Endothelial cell (in vitro differentiated cells): Measurements from ENCODE around the gene RAB6A. TPM values are rescaled to one million over a fixed set of nuclear protein-coding genes. Genes with fewer than 3 reads are reported as not detected.
"Not testable (repeated sequence)": the region's sequence is repeated elsewhere in the genome, so short reads cannot be mapped to it uniquely, and the experiment has no call there.

Experiments
- DNase-seq: peaks from one replicate; pipeline ENCODE4 v3.0.0; 2021; ENCODE audit warnings: low spot score
- H3K27ac Mint-ChIP-seq: one replicate; pipeline ENCODE4 v1.8.0; 2021; ENCODE audit warnings: mixed read lengths, inconsistent platforms; ENCODE audit not compliant: unreplicated experiment
- H3K27me3 Mint-ChIP-seq: one replicate; pipeline ENCODE4 v1.8.0; 2021; ENCODE audit warnings: mild to moderate bottlenecking, moderate library complexity, mixed read lengths, inconsistent platforms; ENCODE audit not compliant: unreplicated experiment
- H3K36me3 Mint-ChIP-seq: one replicate; pipeline ENCODE4 v1.8.0; 2021; ENCODE audit warnings: mild to moderate bottlenecking, low read depth, mixed read lengths, inconsistent platforms; ENCODE audit not compliant: unreplicated experiment
- H3K4me1 Mint-ChIP-seq: one replicate; pipeline ENCODE4 v1.8.0; 2021; ENCODE audit warnings: mild to moderate bottlenecking, mixed read lengths, inconsistent platforms; ENCODE audit not compliant: unreplicated experiment
- H3K4me3 Mint-ChIP-seq: one replicate; pipeline ENCODE4 v1.8.0; 2021; ENCODE audit warnings: mild to moderate bottlenecking, mixed read lengths, inconsistent platforms; ENCODE audit not compliant: unreplicated experiment
- H3K9me3 Mint-ChIP-seq: one replicate; pipeline ENCODE4 v1.8.0; 2021; ENCODE audit warnings: mixed read lengths, inconsistent platforms; ENCODE audit not compliant: unreplicated experiment
- total RNA-seq: library from RNA; stranded (reverse); fragmentation: NEBNext Ultra II Directional; extraction: Animal tissue kit (Norgen Biotek cat#: 25700); gene quantifications from one replicate; pipeline ENCODE4 v1.2.1, GENCODE V29; 2021; ENCODE audit not compliant: unreplicated experiment
- TF ChIP-seq, protein P1 (sequence below): fragments of 200-600 bp; sonication (generic); IDR thresholded peaks from one replicate; pipeline ENCODE4 v1.5.0; 2021; ENCODE audit warnings: antibody characterized with exemption; ENCODE audit not compliant: unreplicated experiment

RAB6A gene
- total RNA-seq, 1 donor from 2014 or later, result 125 TPM

DNA sequence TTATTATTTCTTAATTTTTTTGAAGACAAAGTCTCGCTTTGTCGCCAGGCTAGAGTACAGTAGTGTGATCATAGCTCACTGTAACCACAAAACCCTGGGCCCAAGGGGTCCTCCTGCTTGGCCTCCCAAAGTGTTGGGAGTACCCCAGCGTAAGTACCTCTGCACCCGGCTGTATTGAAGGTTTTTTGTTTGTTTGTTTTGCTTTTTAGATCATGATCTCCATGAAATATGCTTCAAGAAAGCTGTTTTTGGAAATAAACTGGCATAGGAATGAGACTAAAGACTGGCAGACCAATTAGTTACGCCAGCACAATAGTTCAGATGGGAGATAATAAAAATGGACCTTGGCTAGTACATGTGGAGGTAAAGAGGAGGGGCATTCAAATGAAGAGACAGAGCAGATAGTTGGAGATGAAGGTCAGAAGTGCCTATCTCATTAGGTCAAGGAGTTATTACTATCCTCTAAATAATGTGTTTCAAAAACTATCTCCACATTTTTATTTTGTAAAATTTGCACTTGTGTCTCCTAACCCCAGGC, 22.7 kb upstream of the RAB6A start:
- no peak for DNase-seq
- Mint-ChIP-seq H3K36me3 (peaks cover 5% of the 10 kb centered on the region), H3K27me3 (peaks cover 11% of the 10 kb centered on the region), H3K9me3 (no peaks in the 10 kb centered on the region), H3K27ac (no peak overlapping the region), H3K4me3 (no peak overlapping the region), H3K4me1 (peaks cover 6% of the 10 kb centered on the region)
- TF ChIP-seq, protein P1, sequence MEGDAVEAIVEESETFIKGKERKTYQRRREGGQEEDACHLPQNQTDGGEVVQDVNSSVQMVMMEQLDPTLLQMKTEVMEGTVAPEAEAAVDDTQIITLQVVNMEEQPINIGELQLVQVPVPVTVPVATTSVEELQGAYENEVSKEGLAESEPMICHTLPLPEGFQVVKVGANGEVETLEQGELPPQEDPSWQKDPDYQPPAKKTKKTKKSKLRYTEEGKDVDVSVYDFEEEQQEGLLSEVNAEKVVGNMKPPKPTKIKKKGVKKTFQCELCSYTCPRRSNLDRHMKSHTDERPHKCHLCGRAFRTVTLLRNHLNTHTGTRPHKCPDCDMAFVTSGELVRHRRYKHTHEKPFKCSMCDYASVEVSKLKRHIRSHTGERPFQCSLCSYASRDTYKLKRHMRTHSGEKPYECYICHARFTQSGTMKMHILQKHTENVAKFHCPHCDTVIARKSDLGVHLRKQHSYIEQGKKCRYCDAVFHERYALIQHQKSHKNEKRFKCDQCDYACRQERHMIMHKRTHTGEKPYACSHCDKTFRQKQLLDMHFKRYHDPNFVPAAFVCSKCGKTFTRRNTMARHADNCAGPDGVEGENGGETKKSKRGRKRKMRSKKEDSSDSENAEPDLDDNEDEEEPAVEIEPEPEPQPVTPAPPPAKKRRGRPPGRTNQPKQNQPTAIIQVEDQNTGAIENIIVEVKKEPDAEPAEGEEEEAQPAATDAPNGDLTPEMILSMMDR, result no peak

DNA sequence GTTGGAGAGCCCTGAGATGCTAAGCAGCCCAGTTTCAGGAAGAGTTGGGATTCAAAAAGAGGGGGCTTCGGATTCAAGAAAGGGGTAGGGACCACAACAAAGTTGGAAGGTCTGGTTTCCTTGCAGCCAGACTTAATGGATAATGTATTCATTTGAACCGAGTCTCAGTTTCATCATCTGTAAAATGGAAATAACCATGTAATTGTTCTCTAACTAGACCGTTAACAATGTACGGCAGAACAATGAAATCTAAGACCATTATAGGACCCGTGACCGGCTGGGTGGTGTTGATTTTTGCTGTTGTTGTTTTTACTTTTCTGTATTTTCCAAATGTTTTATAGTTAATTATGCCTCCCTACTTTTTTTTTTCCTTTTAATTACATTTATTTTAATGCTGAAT, 20.4 kb upstream of the RAB6A start:
- Mint-ChIP-seq H3K9me3 (no peaks in the 10 kb centered on the region), H3K27ac (no peak overlapping the region), H3K4me3 (no peak overlapping the region), H3K4me1 (no peaks in the 10 kb centered on the region), H3K36me3 (no peaks in the 10 kb centered on the region), H3K27me3 (peaks cover 5% of the 10 kb centered on the region)
- TF ChIP-seq, protein P1, result no peak
- DNase-seq, result no peak

DNA sequence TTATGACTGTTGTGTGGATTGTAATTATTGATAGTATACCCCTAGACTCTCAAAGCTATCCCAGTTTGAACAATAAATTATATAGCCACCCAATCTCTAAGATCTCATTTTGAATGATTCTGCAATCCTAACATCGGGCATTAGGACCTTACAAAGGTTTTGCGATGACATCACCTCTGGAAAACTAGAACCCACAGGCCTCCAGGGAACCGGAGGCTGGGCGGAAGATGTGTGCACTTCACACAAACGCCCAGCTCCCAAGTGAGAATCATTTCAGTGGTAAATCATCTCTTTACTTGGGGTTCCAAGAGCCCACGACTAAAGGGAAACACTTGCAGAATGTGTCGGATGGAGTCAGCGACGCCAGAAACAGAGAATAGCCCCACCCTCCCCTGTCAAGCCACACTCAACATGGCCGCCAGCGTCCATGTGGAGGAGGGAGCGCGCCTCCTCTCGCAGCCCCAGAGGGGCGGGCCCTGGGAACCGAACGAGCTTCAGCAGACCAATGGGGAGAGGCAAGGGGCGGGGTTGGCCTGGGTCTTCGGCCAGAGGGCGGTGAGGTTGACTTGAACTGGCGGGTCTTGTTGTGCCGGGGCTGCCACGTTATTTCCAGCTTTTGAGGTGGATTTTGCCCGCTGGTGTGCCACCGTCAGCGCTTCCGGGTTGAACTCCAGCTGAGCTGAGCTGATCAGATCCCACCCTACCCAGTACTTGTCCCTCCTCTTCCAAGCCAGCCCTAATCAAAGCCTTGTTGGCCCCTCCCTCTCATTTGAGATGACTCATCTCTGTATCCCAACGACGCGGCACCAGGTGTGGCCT, 18.4 kb upstream of the RAB6A start:
- no peaks in the 10 kb centered on the region for H3K9me3 Mint-ChIP-seq
- peaks cover 5% of the 10 kb centered on the region for H3K27me3 Mint-ChIP-seq
- H3K27ac Mint-ChIP-seq, result peak overlapping the region; percentile 100
- H3K4me3 Mint-ChIP-seq, result peak overlapping the region; percentile 95
- peak; percentile 97 for DNase-seq
- no peaks in the 10 kb centered on the region for H3K36me3 Mint-ChIP-seq
- no peaks in the 10 kb centered on the region for H3K4me1 Mint-ChIP-seq
- TF ChIP-seq, protein P1, result no peak

DNA sequence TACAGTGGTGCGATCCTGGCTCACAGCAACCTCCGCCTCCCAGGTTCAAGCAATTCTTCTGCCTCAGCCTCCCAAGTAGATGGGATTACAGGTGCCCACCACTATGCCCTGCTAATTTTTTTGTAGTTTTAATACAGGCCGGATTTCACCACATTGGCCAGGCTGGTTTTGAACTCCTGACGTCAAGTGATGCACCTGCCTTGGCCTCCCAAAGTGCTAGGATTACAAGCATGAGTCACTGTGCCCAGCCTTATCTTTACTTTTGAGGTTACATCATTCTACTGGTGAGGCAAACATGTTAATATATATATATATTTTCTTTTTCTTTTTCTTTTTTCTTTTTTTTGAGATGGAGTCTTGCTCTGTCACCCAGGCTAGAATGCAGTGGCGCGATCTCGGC, 9.9 kb upstream of the RAB6A start:
- not testable (repeated sequence) for H3K4me3 Mint-ChIP-seq, H3K9me3 Mint-ChIP-seq, H3K27me3 Mint-ChIP-seq

DNA sequence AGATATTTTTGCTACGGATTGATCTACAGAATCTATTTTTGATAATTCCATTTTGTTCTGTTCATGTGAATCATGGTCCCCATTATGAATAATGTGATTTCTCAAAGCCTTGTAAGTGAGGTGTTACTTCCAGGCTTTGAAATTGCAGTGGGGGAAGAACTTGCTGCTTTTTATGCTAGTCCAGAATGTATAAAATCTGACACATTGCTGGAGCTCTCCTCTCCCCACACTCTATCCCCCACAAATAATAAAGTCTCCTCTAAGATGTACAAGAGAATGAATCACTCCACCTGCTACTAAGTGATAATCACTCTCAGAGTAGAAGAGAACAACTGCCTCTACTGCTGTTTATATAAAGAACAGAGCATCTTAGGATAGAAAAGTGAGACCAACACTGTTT, 5.9 kb upstream of the RAB6A start:
- Mint-ChIP-seq H3K4me3 (no peak overlapping the region), H3K9me3 (no peaks in the 10 kb centered on the region), H3K27me3 (peaks cover 3% of the 10 kb centered on the region), H3K27ac (no peak overlapping the region), H3K36me3 (no peaks in the 10 kb centered on the region), H3K4me1 (no peaks in the 10 kb centered on the region)
- DNase-seq, result no peak
- TF ChIP-seq, protein P1, result no peak

More for the DNA sequence above, 9.9 kb upstream of the RAB6A start:
- not testable (repeated sequence) for H3K4me1 Mint-ChIP-seq, H3K36me3 Mint-ChIP-seq, DNase-seq, H3K27ac Mint-ChIP-seq
